Stimulated activated naive CD8-positive, alpha-beta T cell treated with anti-CD3 and anti-CD28 coated beads, Interleukin-15, Interleukin-2, amounts not matched to agents 100 U/mL and 50 U/mL, for 24 hours (primary cell): ENCODE data around the gene NCAM2.

ENCODE experiments used
- ATAC-seq: fragments of 150-1000 bp; cut with Tn5 transposase; one replicate; pipeline ENCODE4 v1.10.0; 2021
- DNase-seq: peaks from one replicate; pipeline ENCODE4 v3.0.0; 2021

NCAM2 gene

DNA sequence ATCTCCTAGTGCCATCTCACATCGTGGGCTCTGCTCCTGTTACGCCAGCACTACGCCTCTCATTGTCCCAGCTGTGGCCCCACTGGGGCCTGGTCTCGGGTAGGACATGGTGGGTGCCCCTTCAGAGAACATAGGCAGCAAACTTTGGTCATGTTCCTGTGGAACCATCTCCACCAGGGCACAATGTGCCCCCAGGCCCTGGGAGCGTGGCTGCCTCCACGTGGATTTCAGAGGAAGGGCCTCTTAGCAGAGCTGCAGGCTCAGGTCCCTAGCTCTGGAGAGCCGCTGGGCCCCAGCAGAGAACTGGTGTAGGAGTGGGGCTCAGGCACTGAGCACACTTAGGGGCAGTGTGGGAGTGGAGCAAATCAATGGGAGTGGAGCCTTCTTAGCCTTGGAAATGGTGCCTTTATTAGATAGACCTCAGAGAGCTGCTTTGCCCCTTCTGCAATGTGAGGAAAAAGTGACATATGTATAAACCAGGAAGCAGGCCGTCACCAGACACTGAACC is 460.0 kb downstream of the NCAM2 start:
- DNase-seq (no peak), ATAC-seq (no peak)

DNA sequence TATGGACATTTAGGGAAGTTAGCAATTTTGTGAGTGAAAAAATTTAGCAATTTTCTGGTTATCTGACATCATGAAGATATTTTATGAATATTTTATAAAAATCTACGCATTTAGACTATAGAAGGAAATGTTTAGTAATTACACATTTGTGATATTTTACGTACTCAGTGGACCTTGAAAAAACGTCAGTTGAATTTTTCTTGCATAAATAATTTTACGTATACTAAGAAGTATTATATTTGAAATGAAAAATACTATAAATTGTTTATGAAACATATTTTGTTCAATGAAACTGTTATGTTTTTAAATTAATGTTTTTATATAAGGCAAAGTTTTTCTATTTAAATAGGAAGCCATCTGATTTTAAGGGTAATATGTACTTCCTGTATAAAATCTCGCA is 462.8 kb downstream of the NCAM2 start:
- ATAC-seq, result no peak
- no peak for DNase-seq

DNA sequence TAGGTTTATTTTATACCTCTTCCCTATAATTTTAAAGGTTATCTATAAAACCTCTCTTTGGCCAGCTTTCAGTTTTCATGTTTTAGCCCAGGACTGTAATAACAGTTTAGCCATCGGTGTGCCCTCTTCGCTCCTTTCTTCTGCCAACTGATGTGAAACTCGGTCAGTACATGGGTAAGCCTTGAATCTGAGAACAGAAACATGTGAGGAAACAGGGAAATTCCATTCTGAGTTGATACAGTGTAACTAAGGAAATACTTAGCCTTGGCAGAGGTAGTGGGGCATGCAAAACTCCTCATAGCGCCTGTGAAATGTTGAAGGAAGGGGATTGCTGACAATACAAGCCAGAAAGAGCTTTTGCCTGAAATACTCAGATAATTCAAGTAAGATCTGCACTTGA is 465.2 kb downstream of the NCAM2 start:
- DNase-seq (no peak), ATAC-seq (no peak)

DNA sequence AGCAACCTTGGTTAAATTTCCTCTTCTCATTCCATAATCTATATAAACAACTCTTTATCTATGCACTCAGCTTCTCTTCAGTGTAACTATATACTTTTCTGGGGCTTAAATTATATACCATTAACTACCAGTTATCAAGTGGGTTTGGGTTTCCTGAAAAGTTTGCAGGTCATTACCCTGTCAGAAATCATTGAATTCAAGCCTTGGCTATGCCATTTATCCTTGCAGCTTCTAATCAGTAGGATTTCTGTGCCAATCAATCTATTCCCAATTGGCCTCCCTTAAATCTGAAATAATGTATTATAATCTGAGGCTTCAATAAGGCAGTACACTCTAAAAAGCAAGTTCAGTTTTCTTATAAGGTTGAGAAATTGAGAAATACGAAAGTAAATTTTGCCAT is 466.5 kb downstream of the NCAM2 start:
- no peak for DNase-seq
- no peak for ATAC-seq

DNA sequence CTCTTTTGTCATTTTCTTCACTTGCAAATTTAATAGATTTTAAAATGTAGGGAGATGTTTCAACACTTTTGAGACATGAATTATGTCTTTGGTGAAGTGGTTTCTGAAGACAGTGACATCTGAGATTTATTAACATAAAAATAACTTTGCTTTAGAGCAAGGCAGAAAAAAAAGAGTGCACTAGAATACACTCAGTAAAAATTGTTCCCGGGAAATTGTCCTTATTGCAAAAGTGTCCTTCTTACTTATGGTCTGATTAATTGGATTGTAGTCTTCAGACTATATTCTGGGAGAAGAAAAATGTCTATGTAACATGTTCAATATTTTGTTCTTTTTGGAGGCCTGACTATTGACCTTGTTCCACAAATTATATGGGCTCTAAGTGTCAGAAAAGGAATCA is 468.5 kb downstream of the NCAM2 start:
- ATAC-seq (no peak), DNase-seq (no peak)

GRCh38 chr21:21468003-21468402 is 469.8 kb downstream of the NCAM2 start:
- no peak for DNase-seq
- ATAC-seq, result no peak

GRCh38 chr21:21481239-21481638 is 483.0 kb downstream of the NCAM2 start:
- DNase-seq (no peak), ATAC-seq (no peak)

- ATAC-seq (no peak), DNase-seq (no peak)
Measured at GRCh38 chr21:21508859-21509258, 510.6 kb downstream of the NCAM2 start.

- DNase-seq (no peak), ATAC-seq (no peak)
Measured at GRCh38 chr21:21530680-21531079, 532.5 kb downstream of the NCAM2 start.

- DNase-seq (no peak), ATAC-seq (no peak)
Measured at GRCh38 chr21:21547368-21547953, 549.3 kb downstream of the NCAM2 start.

- DNase-seq, result no peak
- no peak for ATAC-seq
Measured at GRCh38 chr21:21559285-21560045, 561.3 kb downstream of the NCAM2 start.
